ENCODE measurements around the gene ZMIZ1. TPM values are rescaled to one million over a fixed set of nuclear protein-coding genes. Genes with fewer than 3 reads are reported as not detected.

The ZMIZ1 gene
- polyA plus RNA-seq, 1 donor from 2014 or later, result 26.8 TPM

DNA sequence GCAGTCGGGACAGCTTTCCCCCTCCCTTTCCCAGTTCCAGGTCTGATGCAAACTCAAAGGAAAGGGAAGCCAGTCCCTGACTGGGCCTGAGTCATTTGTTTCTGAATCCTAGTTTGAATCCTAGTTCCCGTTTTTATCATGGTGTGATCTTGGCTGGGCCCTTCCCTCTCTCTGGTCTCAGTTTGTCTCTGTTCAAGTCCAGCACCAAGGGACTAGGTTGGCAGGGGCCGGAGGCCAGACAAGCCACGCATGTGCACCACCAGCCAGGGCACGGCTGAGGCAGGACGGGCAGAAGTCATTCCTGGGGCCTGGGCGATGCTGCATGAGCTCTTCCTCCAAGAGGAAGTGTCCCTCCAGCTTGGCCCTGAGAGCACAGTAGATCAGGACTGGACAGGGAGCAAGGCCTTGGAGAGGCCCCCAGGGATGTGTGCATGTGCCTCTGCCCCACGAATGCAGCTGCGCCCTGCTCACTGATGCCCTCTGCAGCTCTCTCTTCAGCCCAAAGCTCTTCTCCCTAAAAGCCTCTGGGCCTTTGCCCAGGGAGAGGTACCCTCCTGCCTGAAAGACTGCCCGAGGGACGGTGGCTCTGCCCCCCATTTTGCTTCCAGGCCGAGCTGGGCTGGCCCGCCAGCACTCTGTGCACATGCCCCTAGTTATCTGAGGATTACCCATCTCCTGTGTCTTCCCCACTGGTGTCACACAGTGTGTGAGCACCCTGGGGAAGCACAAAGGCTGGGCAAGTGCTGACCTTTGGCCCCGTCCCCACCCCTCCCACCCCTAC is 86.7 kb downstream of the ZMIZ1 start:
- Histone ChIP-seq H3K36me3 (ENCODE audit: insufficient read depth, low read length) (no peaks in the 10 kb centered on the region), H3K4me2 (ENCODE audit: low read length) (no peak overlapping the region), H3K4me3 (ENCODE audit: low read length) (no peak overlapping the region), H4K20me1 (ENCODE audit: insufficient read depth) (peaks cover 8% of the 10 kb centered on the region), H3K27me3 (ENCODE audit: insufficient read depth, low read depth, low read length) (no peaks in the 10 kb centered on the region), H3K9ac (ENCODE audit: low read length) (no peak overlapping the region), H3K9me2 (ENCODE audit: insufficient read depth, low read length) (no peaks in the 10 kb centered on the region), H3F3A (ENCODE audit: insufficient read depth, low read length, poor library complexity, severe bottlenecking) (no peaks in the 10 kb centered on the region), H3K27ac (ENCODE audit: low read length) (no peak overlapping the region), H3K79me2 (replicated peaks; ENCODE audit: insufficient read depth, low read length) (peaks cover 7% of the 10 kb centered on the region), H2AFZ (ENCODE audit: low read depth, low read length) (no peak overlapping the region), H3K9me3 (ENCODE audit: low read length) (no peaks in the 10 kb centered on the region)
- TF ChIP-seq RAD21 (conservative IDR thresholded peaks at IDR 0.05), result no peak
- no peak for TF ChIP-seq TAF1 (IDR thresholded peaks at IDR 0.05; ENCODE audit: low read depth)
- TF ChIP-seq SMC3 (conservative IDR thresholded peaks at IDR 0.05; ENCODE audit: poor library complexity), result no peak
- no peak for TF ChIP-seq MXI1 (conservative IDR thresholded peaks at IDR 0.05; ENCODE audit: poor library complexity, severe bottlenecking)
- TF ChIP-seq EP300 (conservative IDR thresholded peaks at IDR 0.05; ENCODE audit: poor library complexity, severe bottlenecking), result no peak
- TF ChIP-seq, protein P1, sequence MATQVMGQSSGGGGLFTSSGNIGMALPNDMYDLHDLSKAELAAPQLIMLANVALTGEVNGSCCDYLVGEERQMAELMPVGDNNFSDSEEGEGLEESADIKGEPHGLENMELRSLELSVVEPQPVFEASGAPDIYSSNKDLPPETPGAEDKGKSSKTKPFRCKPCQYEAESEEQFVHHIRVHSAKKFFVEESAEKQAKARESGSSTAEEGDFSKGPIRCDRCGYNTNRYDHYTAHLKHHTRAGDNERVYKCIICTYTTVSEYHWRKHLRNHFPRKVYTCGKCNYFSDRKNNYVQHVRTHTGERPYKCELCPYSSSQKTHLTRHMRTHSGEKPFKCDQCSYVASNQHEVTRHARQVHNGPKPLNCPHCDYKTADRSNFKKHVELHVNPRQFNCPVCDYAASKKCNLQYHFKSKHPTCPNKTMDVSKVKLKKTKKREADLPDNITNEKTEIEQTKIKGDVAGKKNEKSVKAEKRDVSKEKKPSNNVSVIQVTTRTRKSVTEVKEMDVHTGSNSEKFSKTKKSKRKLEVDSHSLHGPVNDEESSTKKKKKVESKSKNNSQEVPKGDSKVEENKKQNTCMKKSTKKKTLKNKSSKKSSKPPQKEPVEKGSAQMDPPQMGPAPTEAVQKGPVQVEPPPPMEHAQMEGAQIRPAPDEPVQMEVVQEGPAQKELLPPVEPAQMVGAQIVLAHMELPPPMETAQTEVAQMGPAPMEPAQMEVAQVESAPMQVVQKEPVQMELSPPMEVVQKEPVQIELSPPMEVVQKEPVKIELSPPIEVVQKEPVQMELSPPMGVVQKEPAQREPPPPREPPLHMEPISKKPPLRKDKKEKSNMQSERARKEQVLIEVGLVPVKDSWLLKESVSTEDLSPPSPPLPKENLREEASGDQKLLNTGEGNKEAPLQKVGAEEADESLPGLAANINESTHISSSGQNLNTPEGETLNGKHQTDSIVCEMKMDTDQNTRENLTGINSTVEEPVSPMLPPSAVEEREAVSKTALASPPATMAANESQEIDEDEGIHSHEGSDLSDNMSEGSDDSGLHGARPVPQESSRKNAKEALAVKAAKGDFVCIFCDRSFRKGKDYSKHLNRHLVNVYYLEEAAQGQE (IDR thresholded peaks at IDR 0.05; ENCODE audit: borderline replicate concordance), result no peak
- no peak for TF ChIP-seq EZH2 (IDR thresholded peaks at IDR 0.05; ENCODE audit: borderline replicate concordance, insufficient read depth, low read length, poor library complexity, severe bottlenecking)
- TF ChIP-seq POLR2AphosphoS5 (IDR thresholded peaks at IDR 0.05), result no peak
- TF ChIP-seq, protein P2, sequence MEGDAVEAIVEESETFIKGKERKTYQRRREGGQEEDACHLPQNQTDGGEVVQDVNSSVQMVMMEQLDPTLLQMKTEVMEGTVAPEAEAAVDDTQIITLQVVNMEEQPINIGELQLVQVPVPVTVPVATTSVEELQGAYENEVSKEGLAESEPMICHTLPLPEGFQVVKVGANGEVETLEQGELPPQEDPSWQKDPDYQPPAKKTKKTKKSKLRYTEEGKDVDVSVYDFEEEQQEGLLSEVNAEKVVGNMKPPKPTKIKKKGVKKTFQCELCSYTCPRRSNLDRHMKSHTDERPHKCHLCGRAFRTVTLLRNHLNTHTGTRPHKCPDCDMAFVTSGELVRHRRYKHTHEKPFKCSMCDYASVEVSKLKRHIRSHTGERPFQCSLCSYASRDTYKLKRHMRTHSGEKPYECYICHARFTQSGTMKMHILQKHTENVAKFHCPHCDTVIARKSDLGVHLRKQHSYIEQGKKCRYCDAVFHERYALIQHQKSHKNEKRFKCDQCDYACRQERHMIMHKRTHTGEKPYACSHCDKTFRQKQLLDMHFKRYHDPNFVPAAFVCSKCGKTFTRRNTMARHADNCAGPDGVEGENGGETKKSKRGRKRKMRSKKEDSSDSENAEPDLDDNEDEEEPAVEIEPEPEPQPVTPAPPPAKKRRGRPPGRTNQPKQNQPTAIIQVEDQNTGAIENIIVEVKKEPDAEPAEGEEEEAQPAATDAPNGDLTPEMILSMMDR (IDR thresholded peaks at IDR 0.05; ENCODE audit: poor library complexity, severe bottlenecking), result no peak

DNA sequence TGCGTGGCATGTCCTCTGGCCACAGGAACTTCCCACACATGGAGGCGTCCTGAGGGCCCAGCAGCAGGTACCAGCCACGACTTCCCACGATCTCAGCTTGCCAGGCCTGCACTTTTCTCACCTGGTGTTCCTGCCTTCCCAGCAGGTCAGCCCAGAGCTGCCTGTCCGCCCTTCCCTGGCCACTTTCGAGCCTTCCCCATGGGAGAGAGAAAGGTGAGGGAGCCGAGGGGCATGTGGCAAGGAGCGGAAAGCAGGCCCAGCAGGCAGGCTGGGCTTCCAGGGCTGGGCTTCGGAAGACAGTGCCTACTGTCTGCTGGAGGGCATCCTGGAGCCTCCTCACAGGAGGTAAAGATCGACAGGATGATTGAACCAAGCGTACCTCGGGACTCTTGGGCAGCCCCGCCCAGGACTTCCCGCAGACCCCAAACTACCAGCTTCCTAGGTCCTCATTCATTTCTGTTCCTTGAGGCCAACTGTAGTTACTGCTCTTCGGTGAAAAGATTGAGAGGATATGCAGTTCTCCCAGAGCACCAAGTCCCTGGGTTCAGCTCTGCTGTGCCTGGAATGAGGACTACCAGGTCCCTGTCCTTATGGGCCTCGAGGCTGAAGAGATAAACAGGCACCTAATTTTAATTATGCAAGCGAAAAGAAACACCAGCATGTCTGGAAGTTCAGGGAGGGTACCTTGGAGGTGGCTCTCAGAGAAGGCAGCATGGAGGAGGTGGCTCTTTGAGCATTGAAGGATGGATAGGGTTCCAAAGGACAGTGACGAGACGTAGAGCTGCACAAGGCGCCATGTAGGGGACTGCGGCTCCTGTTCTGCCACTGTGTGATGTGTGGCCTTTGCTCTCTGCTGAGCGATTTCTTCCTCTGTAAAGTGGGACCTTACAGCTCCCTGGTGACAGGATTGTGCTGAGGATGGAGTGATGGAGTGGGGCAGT is 87.8 kb downstream of the ZMIZ1 start:
- TF ChIP-seq, protein P2 (IDR thresholded peaks at IDR 0.05; ENCODE audit: poor library complexity, severe bottlenecking), result no peak
- TF ChIP-seq, protein P1 (IDR thresholded peaks at IDR 0.05; ENCODE audit: borderline replicate concordance), result no peak
- TF ChIP-seq MXI1 (conservative IDR thresholded peaks at IDR 0.05; ENCODE audit: poor library complexity, severe bottlenecking) (no peak), EZH2 (IDR thresholded peaks at IDR 0.05; ENCODE audit: borderline replicate concordance, insufficient read depth, low read length, poor library complexity, severe bottlenecking) (no peak), TAF1 (IDR thresholded peaks at IDR 0.05; ENCODE audit: low read depth) (no peak), SMC3 (conservative IDR thresholded peaks at IDR 0.05; ENCODE audit: poor library complexity) (no peak), EP300 (conservative IDR thresholded peaks at IDR 0.05; ENCODE audit: poor library complexity, severe bottlenecking) (no peak), RAD21 (conservative IDR thresholded peaks at IDR 0.05) (no peak), POLR2AphosphoS5 (IDR thresholded peaks at IDR 0.05) (no peak)
- H3K9me3 ChIP-seq (ENCODE audit: low read length), result no peaks in the 10 kb centered on the region
- no peak overlapping the region for H3K4me2 ChIP-seq (ENCODE audit: low read length)
- no peak overlapping the region for H3K9ac ChIP-seq (ENCODE audit: low read length)
- H4K20me1 ChIP-seq (ENCODE audit: insufficient read depth), result peaks cover 13% of the 10 kb centered on the region
- H3K27me3 ChIP-seq (ENCODE audit: insufficient read depth, low read depth, low read length), result no peaks in the 10 kb centered on the region
- peaks cover 7% of the 10 kb centered on the region for H3K79me2 ChIP-seq (replicated peaks; ENCODE audit: insufficient read depth, low read length)
- no peaks in the 10 kb centered on the region for H3K36me3 ChIP-seq (ENCODE audit: insufficient read depth, low read length)
- H2AFZ ChIP-seq (ENCODE audit: low read depth, low read length), result no peak overlapping the region
- H3K27ac ChIP-seq (ENCODE audit: low read length), result no peak overlapping the region
- no peaks in the 10 kb centered on the region for H3K9me2 ChIP-seq (ENCODE audit: insufficient read depth, low read length)
- no peaks in the 10 kb centered on the region for H3F3A ChIP-seq (ENCODE audit: insufficient read depth, low read length, poor library complexity, severe bottlenecking)
- H3K4me3 ChIP-seq (ENCODE audit: low read length), result no peak overlapping the region
